C4-2B (cell line): ENCODE data around the gene GOLT1B.

Experiments
- H3K27ac ChIP-seq: fragments of 450-650 bp; 2 replicates; pipeline ENCODE4 v1.5.1; 2017
- CTCF ChIP-seq: fragments of 450-650 bp; conservative IDR thresholded peaks from 2 replicates; pipeline ENCODE4 v1.5.1; 2017; ENCODE audit warnings: mild to moderate bottlenecking
- ZFX ChIP-seq: fragments of 450-650 bp; IDR thresholded peaks from 2 replicates; pipeline ENCODE4 v1.6.1; 2017

The GOLT1B gene

DNA sequence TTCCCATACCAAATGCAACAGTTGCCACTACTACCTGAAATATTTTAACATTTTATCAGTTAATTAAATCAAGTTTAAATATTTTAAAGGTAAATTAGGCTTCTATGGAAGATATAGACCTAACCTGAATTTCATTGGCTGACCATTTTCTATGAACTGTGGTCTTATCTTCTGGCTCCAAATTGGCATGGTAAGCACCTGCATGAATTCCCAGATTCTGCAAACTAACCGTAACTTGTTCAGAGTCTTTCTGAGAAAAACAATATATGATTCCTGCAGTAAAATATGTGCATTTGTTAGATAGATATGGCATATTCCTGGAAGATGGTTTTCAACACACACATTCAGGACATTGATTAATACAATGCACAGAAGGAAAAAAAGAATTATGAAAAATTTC is 26.0 kb upstream of the GOLT1B start:
- TF ChIP-seq CTCF (no peak), ZFX (no peak)
- no peak overlapping the region for H3K27ac ChIP-seq

- H3K27ac ChIP-seq = no peak overlapping the region
- TF ChIP-seq CTCF (no peak), ZFX (no peak)
Observed at GRCh38 chr12:21476949-21477348, 24.6 kb upstream of the GOLT1B start.

GRCh38 chr12:21478756-21479455 is 22.7 kb upstream of the GOLT1B start:
- H3K27ac ChIP-seq = no peak overlapping the region
- TF ChIP-seq CTCF (no peak), ZFX (no peak)

DNA sequence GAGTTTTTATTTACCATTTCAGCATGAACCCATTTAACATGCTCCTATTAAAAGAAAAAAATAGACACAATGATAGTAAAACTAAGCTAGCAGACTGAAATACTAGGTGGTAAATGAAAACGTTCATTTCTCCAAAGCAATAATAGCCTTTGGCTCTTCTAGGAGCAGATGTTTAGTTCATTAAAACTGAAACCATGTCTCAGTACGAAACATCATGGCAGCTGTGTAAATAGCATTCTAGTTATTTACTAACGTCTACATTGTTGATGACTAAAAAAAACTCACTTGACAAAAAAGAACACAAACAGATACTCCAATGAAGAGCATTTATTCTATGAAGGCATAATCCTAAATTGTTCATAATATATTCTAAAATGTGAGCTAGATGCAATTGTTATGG is 18.1 kb upstream of the GOLT1B start:
- TF ChIP-seq ZFX = no peak
- no peak for TF ChIP-seq CTCF
- no peak overlapping the region for H3K27ac ChIP-seq

- no peak overlapping the region for H3K27ac ChIP-seq
- no peak for TF ChIP-seq ZFX
- no peak for TF ChIP-seq CTCF
Observed at GRCh38 chr12:21485998-21486397, 15.6 kb upstream of the GOLT1B start.

DNA sequence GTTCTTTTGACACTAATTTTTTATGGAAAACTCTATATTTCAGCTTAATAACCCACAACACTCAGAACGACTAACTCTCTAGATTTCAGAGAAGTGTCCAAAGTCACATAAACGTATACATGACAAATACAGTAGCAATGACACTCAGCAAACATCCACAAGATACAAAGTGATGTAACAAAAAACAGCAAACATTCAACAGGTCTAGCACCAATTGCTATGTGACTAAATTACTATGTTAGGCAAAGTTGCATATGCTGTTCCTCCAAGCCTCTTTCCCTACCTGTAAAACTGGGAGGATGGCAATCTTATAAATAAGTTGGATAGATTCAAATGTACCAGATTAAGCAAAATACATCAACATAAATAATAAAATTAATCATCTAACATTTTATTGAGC is 1.8 kb upstream of the GOLT1B start:
- no peak overlapping the region for H3K27ac ChIP-seq
- TF ChIP-seq CTCF (no peak), ZFX (no peak)

DNA sequence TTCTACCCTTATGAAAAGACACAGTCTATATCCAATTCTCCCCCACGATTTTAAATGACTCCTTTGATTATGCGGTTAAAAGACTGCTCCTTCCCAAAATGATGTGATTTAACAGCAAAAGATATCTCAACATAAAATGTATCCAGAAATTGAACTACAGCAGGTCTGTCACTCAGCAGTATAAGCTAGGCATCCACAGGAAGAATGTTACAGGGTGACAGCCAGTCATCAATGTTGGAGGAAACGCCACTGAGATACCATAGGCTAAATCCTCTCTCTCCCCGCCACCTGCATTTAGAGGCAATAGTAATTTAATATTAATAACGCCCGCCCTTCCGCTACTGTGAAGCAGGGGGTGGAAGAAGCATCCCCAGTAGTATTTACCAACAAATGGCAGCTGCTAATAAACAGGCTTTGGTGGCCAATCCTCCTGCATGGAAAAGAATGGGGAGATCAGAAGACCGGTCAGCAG is 767 bp upstream of the GOLT1B start:
- H3K27ac ChIP-seq = peak overlapping the region; percentile 63
- no peak for TF ChIP-seq ZFX

DNA sequence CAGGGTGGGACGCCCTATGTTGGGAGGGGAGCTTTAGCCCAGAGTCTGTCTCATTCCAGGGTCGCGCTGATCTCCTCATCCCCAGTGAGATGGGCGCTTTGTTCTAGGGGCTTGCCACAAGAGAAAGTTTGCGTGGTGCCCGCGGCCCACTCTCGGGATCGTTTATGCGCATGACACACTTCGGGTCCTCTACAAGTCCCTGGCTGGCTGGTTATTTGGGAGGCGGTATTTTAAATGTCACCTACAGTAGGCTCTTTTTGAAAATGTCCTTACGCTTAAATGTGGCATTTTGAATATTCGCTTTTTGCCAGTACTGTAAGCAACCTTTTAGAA is 541 bp downstream of the GOLT1B start:
- TF ChIP-seq ZFX (no peak), CTCF (no peak)
- peak overlapping the region; percentile 63 for H3K27ac ChIP-seq
